ENCODE data around the gene SKA2.

DNA sequence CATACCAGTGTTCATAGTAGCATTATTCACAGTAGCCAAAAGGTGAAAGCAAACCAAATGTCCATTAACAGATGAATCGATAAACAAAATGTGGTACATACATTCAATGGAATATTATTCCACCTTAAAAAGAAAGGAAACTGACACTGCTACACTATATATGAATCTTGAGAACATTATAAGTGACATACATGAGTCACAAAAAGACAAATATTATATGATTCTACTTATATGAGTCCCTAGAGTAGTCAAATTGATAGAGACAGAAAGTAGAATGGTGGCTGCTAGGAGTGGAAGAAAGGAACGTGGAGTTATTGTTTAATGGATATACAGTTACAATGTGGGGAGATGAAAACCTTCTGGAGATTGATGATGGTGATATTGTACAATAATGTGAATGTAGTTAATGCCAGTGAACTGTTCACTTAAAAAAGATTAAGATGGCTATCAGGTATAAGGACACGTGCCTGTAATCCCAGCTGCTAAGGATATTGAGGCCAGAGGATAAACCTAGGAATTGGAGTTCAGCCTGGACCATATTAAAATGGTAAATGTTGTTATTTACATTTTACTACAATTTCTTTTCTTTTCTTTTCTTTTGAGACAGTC, 28.1 kb downstream of the SKA2 start:
- TF ChIP-seq, protein P1, sequence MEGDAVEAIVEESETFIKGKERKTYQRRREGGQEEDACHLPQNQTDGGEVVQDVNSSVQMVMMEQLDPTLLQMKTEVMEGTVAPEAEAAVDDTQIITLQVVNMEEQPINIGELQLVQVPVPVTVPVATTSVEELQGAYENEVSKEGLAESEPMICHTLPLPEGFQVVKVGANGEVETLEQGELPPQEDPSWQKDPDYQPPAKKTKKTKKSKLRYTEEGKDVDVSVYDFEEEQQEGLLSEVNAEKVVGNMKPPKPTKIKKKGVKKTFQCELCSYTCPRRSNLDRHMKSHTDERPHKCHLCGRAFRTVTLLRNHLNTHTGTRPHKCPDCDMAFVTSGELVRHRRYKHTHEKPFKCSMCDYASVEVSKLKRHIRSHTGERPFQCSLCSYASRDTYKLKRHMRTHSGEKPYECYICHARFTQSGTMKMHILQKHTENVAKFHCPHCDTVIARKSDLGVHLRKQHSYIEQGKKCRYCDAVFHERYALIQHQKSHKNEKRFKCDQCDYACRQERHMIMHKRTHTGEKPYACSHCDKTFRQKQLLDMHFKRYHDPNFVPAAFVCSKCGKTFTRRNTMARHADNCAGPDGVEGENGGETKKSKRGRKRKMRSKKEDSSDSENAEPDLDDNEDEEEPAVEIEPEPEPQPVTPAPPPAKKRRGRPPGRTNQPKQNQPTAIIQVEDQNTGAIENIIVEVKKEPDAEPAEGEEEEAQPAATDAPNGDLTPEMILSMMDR (IDR thresholded peaks at IDR 0.05) = no peak
- TF ChIP-seq POLR2A (IDR thresholded peaks at IDR 0.05) (no peak), EP300 (IDR thresholded peaks at IDR 0.05) (no peak)

All from tibial nerve (tissue), 4 donors.